Gastroesophageal sphincter (tissue), 4 donors: ENCODE data around the gene HMGXB3. TPM values are rescaled to one million over a fixed set of nuclear protein-coding genes. Genes with fewer than 3 reads are reported as not detected.

Experiments used
- ATAC-seq: fragments of 150-250 bp; one replicate; pipeline ENCODE4 v1.9.1; 2016; ENCODE audit warnings: mild to moderate bottlenecking, moderate library complexity
- H3K27ac ChIP-seq, 4 donors: fragments of 200-600 bp; sonication (generic) in 3 of 4; 1 replicate in 3 of 4; 2 replicates in 1 of 4; pipeline ENCODE4 v1.5.1; 2016 to 2019
- H3K27me3 ChIP-seq: fragments of 200-600 bp; sonication (generic); one replicate; pipeline ENCODE4 v1.5.1; 2019
- H3K36me3 ChIP-seq, 2 donors: fragments of 200-600 bp; sonication (generic); one replicate each; pipeline ENCODE4 v1.5.1; 2019; ENCODE audit warnings: control low read depth in 1 of 2
- H3K4me1 ChIP-seq, 3 donors: fragments of 200-600 bp; sonication (generic); 1 replicate in 2 of 3; 2 replicates in 1 of 3; pipeline ENCODE4 v1.5.1; 2016 to 2019; ENCODE audit warnings: control low read depth in 2 of 3
- H3K4me3 ChIP-seq, 2 donors: fragments of 200-600 bp; sonication (generic); one replicate each; pipeline ENCODE4 v1.5.1; 2019; ENCODE audit warnings: mild to moderate bottlenecking in 1 of 2, moderate library complexity in 1 of 2
- H3K9me3 ChIP-seq, 3 donors: fragments of 200-600 bp; sonication (generic); one replicate each; pipeline ENCODE4 v1.5.1; 2017 to 2019; ENCODE audit warnings: control low read depth in 2 of 3
- CTCF ChIP-seq, 4 experiments: fragments of 200-600 bp in 2 of 4; fragments of 450-650 bp in 2 of 4; sonication (generic) in 1 of 4; IDR thresholded peaks; one replicate each; pipeline ENCODE4 v1.5.1; 2017 to 2019; ENCODE audit warnings: antibody characterized with exemption in 4 of 4, mild to moderate bottlenecking in 2 of 4, moderate library complexity in 2 of 4
- EP300 ChIP-seq: sonication (generic); formaldehyde crosslinking; IDR thresholded peaks from one replicate; pipeline ENCODE4 v1.6.1; 2017; ENCODE audit warnings: antibody characterized with exemption, mild to moderate bottlenecking
- POLR2A ChIP-seq, 2 donors: fragments of 450-650 bp; IDR thresholded peaks; one replicate each; pipeline ENCODE4 v1.6.1; 2017; ENCODE audit warnings: antibody characterized with exemption in 2 of 2, mild to moderate bottlenecking in 2 of 2, moderate library complexity in 1 of 2
- POLR2AphosphoS5 ChIP-seq: sonication (generic); formaldehyde crosslinking; IDR thresholded peaks from one replicate; pipeline ENCODE4 v1.6.1; 2017; ENCODE audit warnings: antibody characterized with exemption
- WGBS, 2 donors: methylation state at CpG; one replicate each; pipeline ENCODE4 v1.1.5; 2018; ENCODE audit warnings: low coverage in 1 of 2; 5-methylcytosine and 5-hydroxymethylcytosine counted together
- total RNA-seq, 4 donors: library from RNA; depleted of rRNA; stranded (reverse); fragments of >200 nt; gene quantifications; one replicate each; pipeline ENCODE4 v1.1.0, GENCODE V29; 2016

Gene HMGXB3
- total RNA-seq, 4 donors from 2014 or later, result 21.8 to 30.2 (median 24.2) TPM

GRCh38 chr5:150073677-150074076 is 73.1 kb downstream of the HMGXB3 start:
- no peak overlapping the region for H3K27ac ChIP-seq
- TF ChIP-seq CTCF (IDR thresholded peaks at IDR 0.05) (no peak), POLR2A (IDR thresholded peaks at IDR 0.05) (no peak), POLR2AphosphoS5 (no peak), EP300 (no peak)
- 60 to 82% methylated on average over 1 to 3 of the region's 3 CpGs for WGBS, 2 donors
- no peaks in the 10 kb centered on the region for H3K27me3 ChIP-seq
- no peaks in the 10 kb centered on the region for H3K9me3 ChIP-seq
- H3K36me3 ChIP-seq, result no peaks in the 10 kb centered on the region
- no peak for ATAC-seq
- H3K4me3 ChIP-seq, result no peak overlapping the region
- no peaks in the 10 kb centered on the region for H3K4me1 ChIP-seq

- no peak for ATAC-seq
- WGBS, 2 donors, result 92 to 94% methylated on average over 4 of the region's 4 CpGs
- no peak overlapping the region for H3K27ac ChIP-seq
- no peaks in the 10 kb centered on the region for H3K4me1 ChIP-seq
- no peak overlapping the region for H3K4me3 ChIP-seq
- no peaks in the 10 kb centered on the region for H3K27me3 ChIP-seq
- TF ChIP-seq EP300 (no peak), CTCF (IDR thresholded peaks at IDR 0.05) (no peak), POLR2AphosphoS5 (no peak), POLR2A (IDR thresholded peaks at IDR 0.05) (no peak)
- no peaks in the 10 kb centered on the region for H3K36me3 ChIP-seq
- H3K9me3 ChIP-seq, result no peaks in the 10 kb centered on the region
Observed at GRCh38 chr5:150075233-150075632, 74.7 kb downstream of the HMGXB3 start.

- Histone ChIP-seq H3K4me1 (no peaks in the 10 kb centered on the region), H3K9me3 (no peaks in the 10 kb centered on the region), H3K4me3 (no peak overlapping the region), H3K27me3 (no peaks in the 10 kb centered on the region), H3K27ac (no peak overlapping the region), H3K36me3 (no peaks in the 10 kb centered on the region)
- WGBS, 2 donors, result 71 to 83% methylated on average over 3 to 4 of the region's 4 CpGs
- no peak for ATAC-seq
- no peak for TF ChIP-seq CTCF (IDR thresholded peaks at IDR 0.05)
- TF ChIP-seq EP300, result no peak
- TF ChIP-seq POLR2AphosphoS5, result no peak
- no peak for TF ChIP-seq POLR2A (IDR thresholded peaks at IDR 0.05)
Observed at GRCh38 chr5:150075806-150076205, 75.3 kb downstream of the HMGXB3 start.

- Histone ChIP-seq H3K4me1 (no peaks in the 10 kb centered on the region), H3K27me3 (no peaks in the 10 kb centered on the region), H3K36me3 (no peaks in the 10 kb centered on the region), H3K9me3 (no peaks in the 10 kb centered on the region), H3K27ac (no peak overlapping the region), H3K4me3 (no peak overlapping the region)
- ATAC-seq, result no peak
- 67 to 93% methylated on average over 1 to 6 of the region's 8 CpGs for WGBS, 2 donors
- no peak for TF ChIP-seq POLR2AphosphoS5
Observed at GRCh38 chr5:150077060-150077459, 76.5 kb downstream of the HMGXB3 start.

GRCh38 chr5:150077996-150078801 is 77.7 kb downstream of the HMGXB3 start:
- no peak for ATAC-seq
- H3K4me3 ChIP-seq, result no peak overlapping the region
- TF ChIP-seq POLR2A (IDR thresholded peaks at IDR 0.05) (no peak), POLR2AphosphoS5 (no peak), CTCF (IDR thresholded peaks at IDR 0.05) (no peak), EP300 (no peak)
- 93 to 100% methylated on average over 3 of the region's 8 CpGs for WGBS, 2 donors
- H3K4me1 ChIP-seq, result no peaks in the 10 kb centered on the region
- no peaks in the 10 kb centered on the region for H3K9me3 ChIP-seq
- H3K27me3 ChIP-seq, result no peaks in the 10 kb centered on the region
- no peak overlapping the region for H3K27ac ChIP-seq
- H3K36me3 ChIP-seq, result no peaks in the 10 kb centered on the region
